GM18517 (cell line): Measurements from ENCODE around the gene HOXA6.

Experiments
- ATAC-seq: cut with Tn5 transposase; IDR thresholded peaks from one replicate; pipeline ENCODE4 v1.9.1; 2021; ENCODE audit warnings: mild to moderate bottlenecking, moderate library complexity; ENCODE audit not compliant: unreplicated experiment

HOXA6 gene

DNA sequence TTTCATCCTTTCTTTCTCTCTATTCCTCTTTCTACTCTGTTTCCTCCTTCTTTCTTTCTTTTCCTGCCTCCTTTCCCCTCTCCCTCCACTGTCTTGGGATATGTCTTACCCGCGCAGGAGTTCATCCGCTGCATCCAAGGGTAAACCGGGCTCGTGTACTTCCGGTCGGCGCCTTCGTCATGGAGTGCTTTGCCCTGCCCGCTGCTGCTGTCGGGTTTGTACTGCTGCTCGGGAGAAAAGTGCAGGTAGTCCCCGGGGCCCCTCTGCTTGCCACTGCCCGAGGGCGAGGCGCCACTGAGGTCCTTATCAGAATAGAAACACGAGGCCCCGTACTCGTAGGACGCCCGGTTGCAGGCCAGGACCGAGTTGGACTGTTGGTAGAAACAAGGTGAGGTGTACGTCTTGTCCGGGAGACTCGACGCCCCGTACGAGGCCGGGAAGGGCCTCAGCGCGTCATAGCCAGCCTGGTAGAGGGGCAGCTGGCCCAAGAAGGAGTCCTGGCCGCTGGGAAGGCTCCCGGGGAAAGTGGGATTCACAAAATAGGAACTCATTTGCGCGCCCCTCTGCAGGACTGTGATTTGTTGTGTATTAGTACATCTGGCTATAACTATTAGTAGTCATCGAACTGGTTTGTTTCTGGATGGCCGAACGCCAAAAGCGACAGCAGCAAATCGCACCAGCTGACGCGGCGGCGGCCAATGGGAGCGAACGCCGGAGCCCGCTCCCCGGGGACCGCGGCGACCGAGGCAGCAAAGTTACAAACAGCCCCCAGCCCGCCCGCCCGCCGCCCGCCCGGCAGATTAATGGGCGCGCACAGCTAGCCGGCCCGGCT, at the start of gene HOXA6:
HOXA6 (minus strand) TSS at position 576 of the 832 bp plus-strand sequence; CDS start at position 551, 25 bp downstream.
- ATAC-seq = no peak

DNA sequence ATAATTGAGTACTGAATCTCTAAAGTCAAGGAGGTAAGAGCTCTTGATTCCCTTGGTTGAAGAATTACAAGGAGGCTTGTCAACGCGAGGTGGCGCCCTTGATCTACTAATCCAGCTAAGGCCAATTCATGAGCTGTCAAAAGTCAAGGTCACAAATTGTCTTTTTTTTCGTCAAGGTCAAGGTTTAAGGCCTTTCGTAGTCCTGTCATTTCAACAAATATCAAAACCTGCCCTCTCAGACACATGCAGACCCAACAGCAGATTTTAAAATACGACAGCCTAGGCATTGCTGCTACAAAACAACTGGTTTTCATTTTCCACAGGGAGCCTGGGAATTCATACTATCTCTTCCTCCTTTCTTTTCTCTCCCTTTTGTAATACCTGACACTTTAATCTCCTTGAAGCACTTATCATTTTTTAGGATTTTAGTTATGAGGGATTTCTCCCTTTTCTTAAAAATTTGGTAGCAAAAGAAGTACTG, 48.8 kb upstream of the HOXA6 start:
- no peak for ATAC-seq

GRCh38 chr7:27194686-27195379, 47.3 kb upstream of the HOXA6 start:
- ATAC-seq = no peak

DNA sequence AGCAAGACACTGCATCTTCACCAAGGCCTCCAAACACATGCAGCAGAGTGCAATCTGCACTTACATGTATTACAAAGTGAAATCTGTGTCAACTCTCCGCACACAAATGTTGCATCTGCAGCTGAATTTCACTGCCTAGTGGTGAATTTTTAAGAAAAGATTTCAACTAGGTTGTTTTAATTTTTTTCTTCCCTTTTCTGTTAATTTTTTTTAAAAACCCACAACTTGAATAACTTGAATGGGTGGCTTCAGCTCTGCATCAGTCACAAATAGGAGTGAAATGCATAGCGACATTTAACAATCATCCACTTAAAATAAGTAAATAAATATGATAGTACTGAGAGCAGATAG, 46.4 kb upstream of the HOXA6 start:
- ATAC-seq = no peak

- no peak for ATAC-seq
Observed at GRCh38 chr7:27193335-27194001, 45.9 kb upstream of the HOXA6 start.

DNA sequence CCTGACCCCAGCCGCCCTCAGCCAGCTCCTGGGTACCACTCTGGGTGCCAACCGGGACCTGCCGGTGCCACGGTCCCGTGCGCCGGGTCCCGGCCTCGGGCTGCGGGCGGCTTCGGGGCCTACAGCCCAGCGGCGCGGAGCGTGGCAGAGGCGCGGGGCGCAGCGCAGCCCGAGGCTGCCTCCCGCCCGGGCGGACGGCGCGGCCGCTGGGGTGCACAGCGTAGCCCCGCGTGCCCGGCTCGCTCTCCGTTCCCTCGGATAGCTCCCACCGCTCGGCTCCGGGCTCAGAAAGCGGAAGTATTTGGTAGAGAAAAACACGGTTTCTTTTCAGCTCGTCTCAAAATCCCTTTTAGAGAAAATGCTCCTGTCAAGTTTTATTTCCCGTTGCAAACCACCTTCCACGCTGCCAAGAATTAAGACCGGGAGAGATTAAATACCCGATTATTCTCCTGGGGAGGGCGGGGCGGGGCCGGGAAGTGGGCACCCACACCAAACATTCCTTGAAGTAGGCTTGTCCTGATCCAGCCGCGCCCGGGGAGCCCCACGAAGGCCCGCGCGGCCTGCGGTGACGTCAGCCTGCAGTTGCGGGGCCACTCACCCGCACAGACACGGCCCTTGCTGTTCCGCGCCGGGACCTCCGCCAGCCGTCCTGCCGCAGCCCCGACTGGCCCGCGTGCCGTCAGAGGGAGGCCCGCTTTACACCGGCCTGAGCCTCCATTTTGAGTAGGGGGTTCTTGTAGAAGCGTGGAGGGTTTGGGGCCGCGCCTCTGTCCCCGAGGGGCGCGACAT, 45.2 kb upstream of the HOXA6 start:
- no peak for ATAC-seq

DNA sequence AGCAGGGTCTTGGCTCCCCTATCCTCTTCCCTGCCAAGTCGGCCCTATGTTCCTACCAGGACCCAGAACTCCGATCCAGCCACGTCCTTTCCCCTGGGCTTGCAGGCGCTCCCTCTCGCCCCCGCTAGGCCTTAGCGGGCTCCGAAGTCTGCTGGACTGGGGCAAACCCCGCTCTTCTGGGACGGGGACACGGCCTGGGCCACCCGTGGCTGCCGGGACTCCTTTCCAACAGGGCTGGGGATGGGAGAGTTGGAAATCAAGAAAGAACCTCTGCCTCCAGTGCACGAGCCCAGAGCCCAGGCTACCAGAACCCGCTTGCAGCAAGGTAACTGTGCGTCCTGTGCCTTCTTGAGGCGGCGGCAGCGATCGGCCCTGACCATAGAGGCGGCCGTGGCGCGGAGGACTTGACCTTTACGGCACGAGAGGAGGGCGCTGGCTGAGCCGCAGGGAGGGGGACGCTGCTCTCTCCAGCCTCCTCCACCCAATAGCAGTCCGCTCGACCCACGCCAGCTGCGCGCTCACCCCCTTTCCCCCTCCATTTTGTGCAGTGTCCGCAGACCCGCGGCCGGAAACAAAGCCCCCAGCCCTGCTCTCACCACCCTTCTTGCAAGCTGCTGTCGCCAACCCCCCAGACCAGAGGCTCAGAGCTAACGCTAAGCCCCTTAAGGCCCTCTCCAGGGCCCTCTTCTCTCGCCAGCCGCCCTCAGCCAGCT, 44.4 kb upstream of the HOXA6 start:
- no peak for ATAC-seq

- no peak for ATAC-seq
Observed at GRCh38 chr7:27191161-27191731, 43.7 kb upstream of the HOXA6 start.

DNA sequence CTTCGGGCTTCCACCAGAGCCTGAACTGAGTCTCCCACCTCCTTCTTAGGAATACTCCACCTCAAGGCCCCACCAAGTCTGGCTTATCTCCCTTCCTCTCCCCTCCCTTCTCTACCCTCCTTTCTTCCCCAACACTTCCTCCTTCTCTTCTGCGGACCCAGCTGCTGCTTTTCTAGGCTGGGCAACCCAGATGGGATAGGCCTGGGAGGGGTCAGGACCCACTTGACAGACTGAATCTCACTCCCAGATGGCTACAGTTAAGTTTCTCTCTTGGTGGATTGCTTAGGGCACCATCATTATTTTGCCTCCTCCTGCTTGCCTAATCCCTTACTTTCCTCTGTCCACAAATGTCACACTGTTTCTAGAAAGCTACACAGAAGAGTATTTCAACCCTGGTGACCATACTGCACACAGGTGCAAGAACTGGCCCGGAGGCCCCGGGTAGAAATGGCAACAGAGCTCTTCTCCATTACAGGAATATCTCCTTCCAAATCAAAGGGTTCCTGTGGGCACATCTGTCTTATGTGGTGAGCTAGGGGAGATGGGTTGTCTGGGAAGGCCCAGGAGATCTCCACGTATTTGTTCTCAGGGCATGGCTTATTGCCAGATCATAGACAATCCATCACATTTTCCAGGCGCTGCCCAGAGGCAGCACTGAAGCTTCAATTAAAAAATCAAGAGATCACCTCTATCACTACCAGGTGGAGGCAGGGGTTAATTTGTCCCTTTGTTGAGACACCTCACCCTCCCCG, 42.6 kb upstream of the HOXA6 start:
- no peak for ATAC-seq

- no peak for ATAC-seq
Observed at GRCh38 chr7:27189295-27189996, 41.9 kb upstream of the HOXA6 start.

DNA sequence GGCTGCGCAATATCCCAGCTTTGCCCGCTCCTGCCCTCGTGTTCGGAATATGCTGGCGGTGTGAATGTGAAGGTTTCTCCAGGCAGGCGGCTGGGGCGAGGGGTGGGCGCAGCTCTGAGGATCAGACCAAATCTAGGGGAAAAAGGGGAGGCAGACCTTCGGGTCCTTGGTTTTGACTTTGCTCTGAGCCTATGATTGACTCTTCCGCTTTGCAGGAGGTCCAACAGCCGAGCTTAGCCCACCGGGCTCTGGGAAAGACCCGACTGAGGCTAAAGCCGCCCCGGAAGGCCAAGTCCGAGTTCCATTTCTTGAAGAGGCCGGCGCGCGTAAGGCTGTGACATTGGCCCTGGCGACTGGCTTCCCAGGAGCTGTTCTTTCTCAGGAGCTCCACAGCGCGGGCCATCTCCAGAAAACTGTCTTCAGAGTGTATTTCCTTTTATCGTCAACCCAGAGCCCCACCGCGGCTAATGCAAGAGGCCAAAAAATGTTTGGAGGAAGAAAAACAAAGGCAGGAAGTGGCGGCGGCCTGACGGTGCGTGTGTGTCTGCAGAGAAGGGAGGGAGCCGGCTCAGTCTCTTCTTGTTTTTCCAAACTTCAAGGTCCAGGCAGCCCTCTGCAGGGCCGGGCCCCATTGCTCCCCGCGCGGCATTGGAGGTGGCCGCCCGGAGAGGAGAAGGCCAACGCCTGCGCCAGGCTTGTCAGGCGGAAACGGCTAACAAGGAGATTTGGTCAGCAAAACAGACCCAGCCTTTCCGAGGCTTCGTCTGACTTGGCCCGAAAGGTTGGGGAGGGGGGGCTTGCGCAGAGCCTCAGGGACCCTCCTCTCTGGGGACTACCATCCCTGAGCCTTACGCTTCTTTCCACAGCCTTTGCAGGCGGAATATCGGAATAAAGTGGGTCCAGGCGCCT, 41.1 kb upstream of the HOXA6 start:
- ATAC-seq = no peak

DNA sequence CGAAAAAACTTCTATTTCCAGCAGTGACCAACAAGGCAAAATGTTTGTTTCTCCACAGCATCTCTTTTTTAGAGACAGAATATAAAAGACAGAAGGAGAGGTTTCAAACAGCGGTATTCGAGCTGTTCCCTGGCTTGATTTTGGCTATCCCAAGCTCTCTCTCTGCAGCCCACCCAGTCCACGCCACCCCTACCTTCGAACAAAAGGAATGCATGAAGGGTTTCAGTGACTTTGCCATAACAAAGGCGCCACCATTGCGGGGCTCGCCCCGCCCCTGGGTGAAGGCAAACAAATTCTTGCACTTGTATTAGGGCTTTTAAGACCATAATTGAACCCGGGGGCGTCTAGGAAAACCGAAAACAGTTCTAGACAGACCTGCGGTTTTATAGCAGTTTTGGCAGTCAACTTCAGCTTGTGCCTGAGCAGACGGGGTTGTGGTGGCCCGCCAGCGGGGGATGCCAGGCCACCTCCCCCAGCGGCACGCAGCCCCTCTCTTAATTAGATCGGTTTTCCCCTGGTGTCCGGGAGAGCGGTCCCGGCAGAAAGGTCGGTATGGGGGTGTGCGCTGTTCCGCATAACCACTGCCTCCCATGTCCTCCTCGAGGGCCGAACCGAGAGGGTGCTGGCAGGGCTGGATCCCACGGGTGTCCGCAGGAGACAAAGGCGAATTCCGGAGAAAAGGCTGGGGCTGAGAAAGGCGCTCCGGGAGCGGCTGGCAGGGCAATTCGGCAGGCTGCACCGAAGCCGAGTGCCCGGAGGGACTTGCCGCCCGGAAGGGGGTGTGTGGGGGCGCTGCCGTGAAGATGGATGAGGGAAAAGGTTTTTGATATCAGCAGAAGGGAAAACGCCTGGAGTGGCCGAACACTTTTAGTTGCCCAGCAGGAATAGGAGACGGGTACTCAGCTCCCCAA, 40.2 kb upstream of the HOXA6 start:
- ATAC-seq = no peak

GRCh38 chr7:27186668-27187474, 39.3 kb upstream of the HOXA6 start:
- ATAC-seq = no peak

- no peak for ATAC-seq
Observed at GRCh38 chr7:27185854-27186667, 38.5 kb upstream of the HOXA6 start.
